GM23338 (cell line): ENCODE results near the gene VSTM2B. TPM values are rescaled to one million over a fixed set of nuclear protein-coding genes. Genes with fewer than 3 reads are reported as not detected.

ENCODE experiments used
- ATAC-seq: fragments of 200-7000 bp; cut with Tn5 transposase; 3 replicates; pipeline ENCODE4 v1.9.1; 2020
- DNase-seq: peaks from one replicate; pipeline ENCODE4 v3.0.0-alpha.2; 2015; ENCODE audit warnings: low spot score
- H2AFZ ChIP-seq: fragments of 200-600 bp; sonication (generic); 2 replicates; pipeline ENCODE4 v1.8.0; 2016; ENCODE audit warnings: antibody characterized with exemption, mild to moderate bottlenecking, moderate library complexity
- H3F3A ChIP-seq: fragments of 200-600 bp; sonication (generic); replicated peaks from 2 replicates; pipeline ENCODE4 v1.8.0; 2017; ENCODE audit warnings: antibody characterized with exemption, mixed run types, low read depth
- H3K27ac ChIP-seq: fragments of 200-600 bp; sonication (generic); 2 replicates; pipeline ENCODE4 v1.6.1; 2016; ENCODE audit warnings: low read depth
- H3K27me3 ChIP-seq: fragments of 200-600 bp; sonication (generic); 2 replicates; pipeline ENCODE4 v1.8.0; 2016; ENCODE audit warnings: mild to moderate bottlenecking, mixed run types, moderate library complexity; ENCODE audit not compliant: insufficient read depth
- H3K36me3 ChIP-seq: fragments of 200-600 bp; sonication (generic); 2 replicates; pipeline ENCODE4 v1.8.0; 2016; ENCODE audit warnings: mild to moderate bottlenecking; ENCODE audit not compliant: insufficient read depth
- H3K4me1 ChIP-seq: fragments of 200-600 bp; sonication (generic); 2 replicates; pipeline ENCODE4 v1.8.0; 2016; ENCODE audit warnings: mild to moderate bottlenecking, moderate library complexity; ENCODE audit not compliant: insufficient read depth
- H3K4me2 ChIP-seq: fragments of 200-600 bp; sonication (generic); 2 replicates; pipeline ENCODE4 v1.7.1; 2017; ENCODE audit warnings: mixed run types
- H3K4me3 ChIP-seq: fragments of 200-600 bp; sonication (generic); 2 replicates; pipeline ENCODE4 v1.6.1; 2016; ENCODE audit warnings: mixed run types
- H3K79me2 ChIP-seq: fragments of 200-600 bp; sonication (generic); replicated peaks from 2 replicates; pipeline ENCODE4 v1.8.0; 2017; ENCODE audit warnings: mild to moderate bottlenecking; ENCODE audit not compliant: insufficient read depth
- H3K9me2 ChIP-seq: fragments of 200-600 bp; sonication (generic); 2 replicates; pipeline ENCODE4 v1.8.0; 2017; ENCODE audit not compliant: insufficient read depth
- H4K20me1 ChIP-seq: fragments of 200-600 bp; sonication (generic); replicated peaks from 2 replicates; pipeline ENCODE4 v1.8.0; 2017; ENCODE audit warnings: mild to moderate bottlenecking; ENCODE audit not compliant: insufficient read depth
- H3K27ac Mint-ChIP-seq: 2 replicates; pipeline ENCODE4 v1.8.0; 2020; ENCODE audit warnings: inconsistent platforms, mild to moderate bottlenecking, moderate library complexity, mixed read lengths
- H3K27me3 Mint-ChIP-seq: 3 replicates; pipeline ENCODE4 v1.8.0; 2022; ENCODE audit warnings: low read depth, mild to moderate bottlenecking, moderate library complexity, mixed read lengths, inconsistent platforms; ENCODE audit not compliant: insufficient read depth, poor library complexity
- H3K36me3 Mint-ChIP-seq: 3 replicates; pipeline ENCODE4 v1.8.0; 2021; ENCODE audit warnings: low read depth, mild to moderate bottlenecking, inconsistent platforms, moderate library complexity, mixed read lengths
- H3K4me1 Mint-ChIP-seq: 3 replicates; pipeline ENCODE4 v1.8.0; 2020; ENCODE audit warnings: mild to moderate bottlenecking, inconsistent platforms, mixed read lengths
- H3K4me3 Mint-ChIP-seq: 3 replicates; pipeline ENCODE4 v1.8.0; 2021; ENCODE audit warnings: moderate library complexity, mild to moderate bottlenecking, inconsistent platforms, mixed read lengths
- H3K9me3 Mint-ChIP-seq: 3 replicates; pipeline ENCODE4 v1.8.0; 2020; ENCODE audit warnings: moderate library complexity, mild to moderate bottlenecking, inconsistent platforms, mixed read lengths
- CREB1 ChIP-seq: fragments of 250-450 bp; sonication (Bioruptor Pico); IDR thresholded peaks from 2 replicates; pipeline ENCODE4 v1.5.0; 2020; ENCODE audit warnings: low read depth, mild to moderate bottlenecking, moderate library complexity
- CTCF ChIP-seq, 2 experiments: fragments of 200-600 bp in 1 of 2; sonication (generic) in 1 of 2; conservative IDR thresholded peaks; 2 replicates each; pipeline versions ENCODE4 v1.5.1 to v1.6.1; 2016 to 2017; ENCODE audit warnings: antibody characterized with exemption in 2 of 2, low read depth in 2 of 2, mild to moderate bottlenecking in 2 of 2, moderate library complexity in 1 of 2
- ETS1 ChIP-seq: IDR thresholded peaks from 2 replicates; pipeline ENCODE4 v1.6.1; 2016; ENCODE audit warnings: antibody characterized with exemption
- EZH2 ChIP-seq: fragments of 200-600 bp; sonication (generic); IDR thresholded peaks from one replicate; pipeline ENCODE4 v1.8.0; 2017; ENCODE audit warnings: antibody characterized with exemption, mild to moderate bottlenecking, low read depth; ENCODE audit not compliant: unreplicated experiment
- EZH2phosphoT487 ChIP-seq: fragments of 200-600 bp; sonication (generic); IDR thresholded peaks from one replicate; pipeline ENCODE4 v1.8.1; 2018; ENCODE audit warnings: antibody characterized with exemption; ENCODE audit not compliant: unreplicated experiment
- JUNB ChIP-seq: IDR thresholded peaks from one replicate; pipeline ENCODE4 v1.6.1; 2016; ENCODE audit warnings: antibody characterized with exemption; ENCODE audit not compliant: unreplicated experiment
- NANOG ChIP-seq: IDR thresholded peaks from 2 replicates; pipeline ENCODE4 v1.6.1; 2016; ENCODE audit warnings: antibody characterized with exemption, borderline replicate concordance
- POLR2AphosphoS5 ChIP-seq: IDR thresholded peaks from 2 replicates; pipeline ENCODE4 v1.6.1; 2016; ENCODE audit warnings: antibody characterized with exemption, low read depth
- REST ChIP-seq: IDR thresholded peaks from one replicate; pipeline ENCODE4 v1.6.1; 2018; ENCODE audit warnings: antibody characterized with exemption; ENCODE audit not compliant: unreplicated experiment
- STAT1 ChIP-seq: IDR thresholded peaks from one replicate; pipeline ENCODE4 v1.6.1; 2016; ENCODE audit warnings: antibody characterized with exemption; ENCODE audit not compliant: unreplicated experiment
- ZNF114 ChIP-seq: fragments of 250-450 bp; sonication (Bioruptor Pico); IDR thresholded peaks from 2 replicates; pipeline ENCODE4 v1.5.0; 2020; ENCODE audit warnings: mild to moderate bottlenecking, moderate library complexity
- ZNF331 ChIP-seq: fragments of 250-450 bp; sonication (Bioruptor Pico); IDR thresholded peaks from 2 replicates; pipeline ENCODE4 v1.5.0; 2020; ENCODE audit warnings: low read depth, mild to moderate bottlenecking, moderate library complexity
- ZNF462 ChIP-seq: fragments of 250-450 bp; sonication (Bioruptor Pico); IDR thresholded peaks from 2 replicates; pipeline ENCODE4 v1.5.0; 2020; ENCODE audit warnings: mild to moderate bottlenecking, moderate library complexity
- polyA plus RNA-seq: library from polyadenylated mRNA; unstranded; fragments of >200 nt; fragmentation: Nextera tagmentation; extraction: Ambion mirVana; gene quantifications from 2 replicates; pipeline ENCODE4 v1.2.1, GENCODE V29; 2016
- total RNA-seq: library from RNA; depleted of rRNA; stranded (reverse); fragments of >200 nt; shearing (Covaris generic); gene quantifications from 2 replicates; pipeline ENCODE4 v1.2.3, GENCODE V29; 2014

The VSTM2B gene
- total and polyA plus RNA-seq, 2 experiments from 2014 or later, result 1.2 to 1.8 TPM

- no peaks in the 10 kb centered on the region for H3K36me3 Mint-ChIP-seq
These were observed 8.4 kb upstream of the VSTM2B start for GRCh38 chr19:29517412-29517811.

More at GRCh38 chr19:29517412-29517811, 8.4 kb upstream of the VSTM2B start:
- H3K4me3 Mint-ChIP-seq, result no peak overlapping the region
- no peak overlapping the region for H2AFZ ChIP-seq
- H3K9me2 ChIP-seq, result no peaks in the 10 kb centered on the region
- DNase-seq, result no peak
- TF ChIP-seq JUNB (no peak), ZNF331 (CRISPR knock-in tag) (no peak), ZNF114 (CRISPR knock-in tag) (no peak), ZNF462 (CRISPR knock-in tag) (no peak), CTCF (conservative IDR thresholded peaks at IDR 0.05; ENCODE audit: low read depth in 2 of 2) (no peak), CREB1 (CRISPR knock-in tag) (no peak), ETS1 (no peak), EZH2 (no peak), POLR2AphosphoS5 (no peak), STAT1 (no peak), EZH2phosphoT487 (no peak), NANOG (no peak), REST (no peak)
- H3K4me3 ChIP-seq, result no peak overlapping the region
- no peak overlapping the region for H3K27ac Mint-ChIP-seq
- H4K20me1 ChIP-seq, result no peaks in the 10 kb centered on the region
- H3K27ac ChIP-seq, result no peak overlapping the region
- H3F3A ChIP-seq, result no peaks in the 10 kb centered on the region
- H3K36me3 ChIP-seq, result no peaks in the 10 kb centered on the region
- peaks cover 13% of the 10 kb centered on the region for H3K27me3 Mint-ChIP-seq
- peaks cover under 1% of the 10 kb centered on the region; the same call in 1 of the 2 replicates for H3K27me3 ChIP-seq
- H3K4me2 ChIP-seq, result no peak overlapping the region
- no peaks in the 10 kb centered on the region; the same call in 2 of the 3 replicates for H3K9me3 Mint-ChIP-seq
- no peaks in the 10 kb centered on the region for H3K4me1 ChIP-seq
- H3K79me2 ChIP-seq, result no peaks in the 10 kb centered on the region
- H3K4me1 Mint-ChIP-seq, result peaks cover 2% of the 10 kb centered on the region; the same call in 1 of the 3 replicates
- no peak for ATAC-seq
